Duodenal mucosa (tissue), 2 donors: ENCODE measurements around the gene RNF34.

Experiments used
- H3K27ac ChIP-seq: one replicate; pipeline ENCODE4 v1.7.0; 2013; ENCODE audit warnings: low read depth, low read length
- H3K27me3 ChIP-seq, 2 donors: one replicate each; pipeline ENCODE4 v1.7.0; 2013; ENCODE audit warnings: low read length in 2 of 2, control low read depth in 1 of 2; ENCODE audit not compliant: insufficient read depth in 2 of 2, control insufficient read depth in 1 of 2
- H3K36me3 ChIP-seq, 2 donors: one replicate each; pipeline ENCODE4 v1.7.0; 2013; ENCODE audit warnings: low read length in 2 of 2, control low read depth in 1 of 2; ENCODE audit not compliant: insufficient read depth in 2 of 2, control insufficient read depth in 1 of 2
- H3K4me1 ChIP-seq, 2 donors: one replicate each; pipeline ENCODE4 v1.7.0; 2013; ENCODE audit warnings: low read length in 2 of 2, control low read depth in 1 of 2; ENCODE audit not compliant: insufficient read depth in 2 of 2, control insufficient read depth in 1 of 2
- H3K4me3 ChIP-seq, 2 donors: one replicate each; pipeline ENCODE4 v1.7.0; 2013; ENCODE audit warnings: low read length in 2 of 2, low read depth in 1 of 2
- H3K9ac ChIP-seq, 2 donors: one replicate each; pipeline ENCODE4 v1.7.0; 2013; ENCODE audit warnings: low read length in 2 of 2, low read depth in 1 of 2
- H3K9me3 ChIP-seq, 2 donors: one replicate each; pipeline ENCODE4 v1.7.0; 2013; ENCODE audit warnings: low read length in 2 of 2, control low read depth in 1 of 2; ENCODE audit not compliant: control insufficient read depth in 1 of 2

RNF34 gene

DNA sequence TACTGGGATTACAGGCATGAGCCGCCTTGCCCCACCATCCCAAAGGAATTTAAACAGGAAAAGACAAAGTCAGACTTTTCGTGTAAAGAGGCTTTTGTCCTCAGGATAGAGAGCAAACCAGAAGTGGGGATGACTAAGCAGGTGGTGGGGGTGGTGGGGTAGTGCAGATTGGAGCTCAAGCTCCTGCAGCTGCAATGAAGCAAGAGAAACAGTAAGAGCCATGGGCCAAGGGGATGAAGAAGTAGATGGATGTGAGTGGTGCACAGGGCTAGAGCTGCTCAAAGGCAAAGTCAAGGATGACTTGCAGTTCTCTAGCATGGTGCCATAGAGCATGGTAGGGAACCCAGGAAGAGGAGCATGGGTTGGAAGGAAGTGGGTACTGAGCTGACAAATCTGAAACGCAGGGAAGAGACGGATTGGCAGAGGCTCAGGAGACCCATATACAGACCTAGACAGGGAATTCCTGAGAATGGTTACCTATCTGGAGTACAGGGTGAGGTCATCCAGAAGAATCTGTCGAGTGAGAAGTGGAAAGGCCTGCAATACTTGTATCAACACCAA, 11.4 kb upstream of the RNF34 start:
- Histone ChIP-seq H3K4me1 (peaks cover 0 to 8% of the 10 kb centered on the region in 2 donors), H3K9me3 (no peaks in the 10 kb centered on the region), H3K9ac (no peak overlapping the region), H3K4me3 (no peak overlapping the region), H3K36me3 (no peaks in the 10 kb centered on the region), H3K27me3 (no peaks in the 10 kb centered on the region), H3K27ac (no peak overlapping the region)

DNA sequence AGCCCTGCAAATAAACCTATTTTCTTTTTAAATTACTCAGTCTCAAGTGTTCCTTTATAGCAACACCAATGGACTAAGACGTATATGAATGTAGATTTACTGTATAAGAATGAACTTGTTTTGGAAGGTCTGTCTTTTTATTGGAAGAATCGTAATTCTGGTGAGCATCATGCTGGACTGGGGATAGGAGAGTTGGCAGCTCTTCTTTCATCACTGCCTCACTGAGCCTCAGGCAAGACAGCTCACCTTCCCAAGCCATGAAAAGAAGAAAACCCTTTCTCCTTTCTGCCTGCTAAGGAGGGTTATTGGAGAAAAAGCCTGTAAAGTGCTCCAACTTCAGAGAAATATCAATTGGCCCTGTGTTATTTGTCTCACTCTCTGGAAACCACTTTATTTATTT, 9.1 kb upstream of the RNF34 start:
- H3K36me3 ChIP-seq: no peaks in the 10 kb centered on the region
- H3K27ac ChIP-seq: no peak overlapping the region
- no peaks in the 10 kb centered on the region for H3K9me3 ChIP-seq

DNA sequence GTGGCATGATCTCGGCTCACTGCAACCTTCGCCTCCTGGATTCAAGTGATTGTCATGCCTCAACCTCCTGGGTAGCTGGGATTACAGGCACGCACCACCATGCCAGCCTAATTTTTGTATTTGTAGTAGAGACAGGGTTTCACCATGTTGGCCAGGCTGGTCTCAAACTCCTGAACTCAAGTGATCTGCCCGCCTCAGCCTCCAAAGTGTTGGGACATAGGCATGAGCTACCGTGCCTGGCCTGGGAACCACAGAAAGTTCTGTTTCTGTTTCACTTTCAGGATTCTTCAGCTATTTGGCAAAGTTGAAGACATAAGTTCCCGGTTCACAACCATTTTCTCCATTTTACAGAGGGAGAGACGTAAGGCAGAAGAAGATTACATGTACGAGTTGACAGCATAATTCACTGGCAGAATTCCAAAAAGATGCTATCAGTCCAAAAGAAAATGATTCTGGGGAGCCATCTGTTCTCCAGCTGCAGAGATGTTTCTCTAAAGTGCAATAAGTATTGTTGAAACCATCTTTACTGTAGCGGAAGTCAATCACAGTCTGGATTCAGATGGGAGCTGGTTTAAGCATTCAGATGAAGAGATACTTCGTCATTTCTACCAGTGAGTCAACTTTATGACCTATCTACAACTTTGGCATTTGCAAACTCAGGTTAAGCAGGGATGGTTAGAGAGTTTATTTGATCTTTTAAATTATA, 8.1 kb upstream of the RNF34 start:
- Histone ChIP-seq H3K9ac (peak overlapping the region in 1 of 2 donors; percentile 38), H3K4me1 (peaks cover 0 to 8% of the 10 kb centered on the region in 2 donors), H3K27me3 (no peaks in the 10 kb centered on the region), H3K9me3 (no peaks in the 10 kb centered on the region), H3K27ac (no peak overlapping the region), H3K4me3 (peak overlapping the region; percentile 41 to 61), H3K36me3 (no peaks in the 10 kb centered on the region)

More for the DNA sequence above, 9.1 kb upstream of the RNF34 start:
- peaks cover 0 to 8% of the 10 kb centered on the region in 2 donors for H3K4me1 ChIP-seq
- no peak overlapping the region for H3K9ac ChIP-seq
- no peak overlapping the region for H3K4me3 ChIP-seq
- no peaks in the 10 kb centered on the region for H3K27me3 ChIP-seq

DNA sequence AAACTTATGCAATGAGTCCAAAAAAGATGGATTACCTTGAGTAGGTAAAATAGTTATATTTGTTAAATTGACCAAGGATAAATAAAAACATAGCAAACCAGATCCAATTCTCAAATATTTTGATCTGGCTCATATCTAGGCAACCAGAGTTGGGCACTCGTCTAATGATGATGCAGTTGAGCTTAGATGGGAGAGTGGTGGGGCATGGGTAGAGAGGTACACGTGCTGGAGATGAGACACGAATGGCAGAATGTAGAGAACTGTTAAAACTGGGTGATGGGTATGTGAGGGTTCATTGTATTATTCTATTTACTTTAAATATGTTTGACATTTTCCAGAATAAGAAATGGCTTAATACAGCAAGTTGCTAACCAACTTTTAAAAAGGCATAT, 7.6 kb upstream of the RNF34 start:
- peak overlapping the region; percentile 41 to 61 for H3K4me3 ChIP-seq
- peaks cover 0 to 8% of the 10 kb centered on the region in 2 donors for H3K4me1 ChIP-seq
- H3K27ac ChIP-seq: no peak overlapping the region

DNA sequence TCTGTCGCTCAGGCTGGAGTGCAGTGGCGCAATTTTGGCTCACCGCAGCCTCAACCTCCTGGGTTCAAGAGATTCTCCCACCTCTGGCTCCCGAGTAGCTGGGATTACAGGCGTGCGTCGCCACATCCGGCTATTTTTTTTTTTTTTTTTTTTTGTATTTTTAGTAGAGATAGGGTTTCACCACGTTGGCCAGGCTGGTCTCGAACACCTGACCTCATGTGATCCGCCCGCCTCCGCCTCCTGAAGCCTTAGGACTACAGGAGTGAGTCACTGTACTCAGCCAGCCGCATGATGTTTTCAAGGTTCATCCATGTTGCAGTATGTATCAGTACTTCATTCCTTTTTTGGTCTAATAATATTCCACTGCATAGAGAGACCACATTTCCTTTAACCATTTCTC, 2.4 kb upstream of the RNF34 start:
- H3K27me3 ChIP-seq: no peaks in the 10 kb centered on the region
- H3K27ac ChIP-seq: no peak overlapping the region
- no peaks in the 10 kb centered on the region for H3K9me3 ChIP-seq
- no peak overlapping the region for H3K4me3 ChIP-seq
- peaks cover 16 to 29% of the 10 kb centered on the region in 2 donors for H3K4me1 ChIP-seq
- H3K36me3 ChIP-seq: no peaks in the 10 kb centered on the region
- H3K9ac ChIP-seq: no peak overlapping the region

More for the DNA sequence above, 7.6 kb upstream of the RNF34 start:
- Histone ChIP-seq H3K9me3 (no peaks in the 10 kb centered on the region), H3K9ac (no peak overlapping the region), H3K36me3 (no peaks in the 10 kb centered on the region), H3K27me3 (no peaks in the 10 kb centered on the region)

DNA sequence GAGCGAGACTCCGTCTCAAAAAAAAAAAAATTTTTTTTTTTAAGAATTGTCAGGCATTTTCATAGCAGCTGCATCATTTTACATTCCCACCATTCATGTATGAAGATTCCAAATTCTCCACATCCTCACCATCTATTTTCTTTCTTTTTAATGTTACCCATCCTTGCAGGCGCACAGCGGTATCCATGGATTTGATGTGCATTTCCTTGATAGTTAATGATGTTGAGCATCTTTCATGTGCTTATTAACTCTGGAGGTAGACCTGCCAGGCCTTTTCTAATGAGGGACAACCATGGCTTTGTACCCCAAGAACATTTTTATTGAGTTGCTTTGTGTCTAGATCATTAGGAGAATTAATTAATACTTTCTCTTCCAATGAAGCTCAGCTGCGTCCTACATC, 1.6 kb upstream of the RNF34 start:
- Histone ChIP-seq H3K9me3 (no peaks in the 10 kb centered on the region), H3K27me3 (no peaks in the 10 kb centered on the region), H3K4me3 (peak overlapping the region in 1 of 2 donors; percentile 93), H3K4me1 (peaks cover 16 to 29% of the 10 kb centered on the region in 2 donors), H3K27ac (no peak overlapping the region), H3K9ac (no peak overlapping the region), H3K36me3 (no peaks in the 10 kb centered on the region)

DNA sequence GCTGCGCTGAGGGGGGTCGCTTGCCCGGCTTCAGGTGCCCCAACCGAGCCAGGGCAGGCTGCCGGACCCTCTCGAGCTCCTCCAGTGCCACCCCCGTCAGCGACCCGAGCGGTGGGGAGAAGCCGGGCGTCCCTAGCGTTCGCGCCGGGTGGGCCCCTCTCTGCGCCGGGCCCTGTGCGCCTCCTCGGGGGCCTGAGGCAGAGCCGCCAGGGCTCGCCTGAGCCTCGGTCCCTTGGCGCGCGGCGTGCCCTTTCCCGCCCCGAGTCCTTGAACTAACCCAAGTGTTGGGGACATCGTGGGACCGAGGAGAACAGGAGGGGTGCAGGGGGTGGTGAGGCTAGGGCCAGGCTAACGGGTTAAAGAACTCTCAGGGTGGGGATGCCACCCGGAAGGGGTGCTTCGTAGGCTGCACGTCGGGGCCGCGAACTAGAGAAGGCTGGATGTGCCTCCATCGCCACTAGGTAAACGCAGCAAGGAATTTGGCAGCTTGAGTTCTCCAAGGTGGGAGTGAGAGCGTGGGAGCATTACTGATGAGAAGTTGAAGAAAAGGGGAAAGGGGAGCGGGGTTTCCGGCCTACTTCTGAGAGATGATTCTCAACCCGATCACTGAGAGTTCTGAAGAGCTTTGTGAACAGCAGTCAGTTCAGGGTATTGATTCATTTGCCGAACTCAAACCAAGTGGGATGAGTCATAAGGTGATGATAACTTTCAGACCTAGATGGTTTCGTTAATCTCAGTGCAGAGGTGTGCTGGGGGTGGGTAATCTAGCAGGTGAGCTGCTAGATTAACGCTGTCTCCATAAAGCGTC, 618 bp downstream of the RNF34 start:
- Histone ChIP-seq H3K27ac (peak overlapping the region; percentile 74), H3K27me3 (no peaks in the 10 kb centered on the region), H3K9ac (peak overlapping the region; percentile 89 to 98), H3K36me3 (peaks cover 0 to 10% of the 10 kb centered on the region in 2 donors), H3K4me1 (peaks cover 16 to 29% of the 10 kb centered on the region in 2 donors), H3K9me3 (no peaks in the 10 kb centered on the region), H3K4me3 (peak overlapping the region; percentile 92 to 93)

DNA sequence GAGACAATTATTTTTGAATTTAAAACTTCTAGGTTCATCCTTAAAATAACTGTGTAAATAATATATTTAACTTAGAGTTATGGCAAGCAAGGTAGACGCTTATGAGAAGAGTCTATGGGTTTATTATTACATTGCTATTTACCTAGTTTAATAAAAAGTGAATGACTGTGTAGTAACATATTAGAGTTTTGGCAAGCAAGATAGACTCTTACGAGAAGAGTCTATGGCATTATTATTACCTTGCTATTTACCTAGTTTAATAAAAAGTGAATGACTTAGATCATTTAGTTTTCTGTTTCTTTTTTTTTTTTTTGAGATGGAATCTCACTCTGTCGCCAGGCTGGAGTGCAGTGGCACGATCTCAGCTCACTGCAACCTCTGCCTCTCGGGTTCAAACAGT, 3.8 kb downstream of the RNF34 start:
- H3K4me3 ChIP-seq: no peak overlapping the region
- no peak overlapping the region for H3K9ac ChIP-seq
- H3K27ac ChIP-seq: no peak overlapping the region
- H3K4me1 ChIP-seq: peaks cover 12 to 25% of the 10 kb centered on the region in 2 donors
- H3K9me3 ChIP-seq: no peaks in the 10 kb centered on the region
- H3K27me3 ChIP-seq: no peaks in the 10 kb centered on the region
- H3K36me3 ChIP-seq: peaks cover 0 to 32% of the 10 kb centered on the region in 2 donors

DNA sequence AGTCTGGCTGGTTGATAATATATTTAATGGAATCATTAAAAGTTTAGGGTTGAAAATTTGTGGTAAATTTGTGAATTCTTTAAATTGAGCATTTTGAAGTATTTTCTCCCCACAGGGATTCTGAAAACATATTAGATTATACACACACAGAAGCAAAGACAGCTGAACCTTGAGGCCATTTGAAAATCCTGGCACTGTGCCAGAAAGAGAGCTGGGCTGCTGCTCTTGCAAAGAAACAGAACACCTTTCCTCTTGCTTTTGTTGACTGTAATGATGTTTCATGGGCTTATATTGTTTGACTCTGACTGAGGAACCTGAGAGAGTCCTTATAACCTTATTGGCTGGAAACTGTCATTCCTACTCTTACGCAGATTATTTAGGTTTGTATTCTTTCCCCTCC, 4.8 kb downstream of the RNF34 start:
- Histone ChIP-seq H3K9me3 (no peaks in the 10 kb centered on the region), H3K4me3 (no peak overlapping the region), H3K36me3 (peaks cover 0 to 39% of the 10 kb centered on the region in 2 donors), H3K9ac (no peak overlapping the region), H3K4me1 (peaks cover 10 to 17% of the 10 kb centered on the region in 2 donors), H3K27ac (no peak overlapping the region), H3K27me3 (no peaks in the 10 kb centered on the region)

DNA sequence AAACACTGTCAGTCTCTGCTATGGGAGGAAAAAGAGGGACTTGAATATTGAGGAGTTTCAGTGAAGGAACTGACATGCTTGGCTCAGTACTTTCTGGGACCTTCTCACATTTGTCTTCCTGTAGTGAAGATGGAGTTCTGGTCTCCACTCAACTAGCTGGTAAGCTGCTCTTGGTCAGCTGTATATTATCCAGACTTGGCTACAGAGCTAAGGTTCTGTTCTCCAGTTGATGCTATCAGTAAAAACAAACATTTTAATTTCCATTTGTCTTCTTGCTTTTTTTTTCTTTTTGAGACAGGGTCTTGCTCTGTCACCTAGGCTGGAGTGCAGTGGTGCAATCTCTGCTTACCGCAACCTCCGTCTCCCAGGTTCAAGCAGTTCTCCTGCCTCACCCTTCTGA, 5.3 kb downstream of the RNF34 start:
- Histone ChIP-seq H3K36me3 (peaks cover 0 to 39% of the 10 kb centered on the region in 2 donors), H3K27ac (no peak overlapping the region), H3K9ac (no peak overlapping the region), H3K27me3 (no peaks in the 10 kb centered on the region), H3K9me3 (no peaks in the 10 kb centered on the region), H3K4me1 (peaks cover 10 to 17% of the 10 kb centered on the region in 2 donors), H3K4me3 (no peak overlapping the region)
